ENCODE measurements around the gene SKAP1. TPM values are rescaled to one million over a fixed set of nuclear protein-coding genes. Genes with fewer than 3 reads are reported as not detected.
"Not testable (repeated sequence)": the region's sequence is repeated elsewhere in the genome, so short reads cannot be mapped to it uniquely, and the experiment has no call there.

The SKAP1 gene
- total and polyA plus RNA-seq, 7 donors = 0.09 to 1.0 (median 0.42) TPM; not detected in 2

DNA sequence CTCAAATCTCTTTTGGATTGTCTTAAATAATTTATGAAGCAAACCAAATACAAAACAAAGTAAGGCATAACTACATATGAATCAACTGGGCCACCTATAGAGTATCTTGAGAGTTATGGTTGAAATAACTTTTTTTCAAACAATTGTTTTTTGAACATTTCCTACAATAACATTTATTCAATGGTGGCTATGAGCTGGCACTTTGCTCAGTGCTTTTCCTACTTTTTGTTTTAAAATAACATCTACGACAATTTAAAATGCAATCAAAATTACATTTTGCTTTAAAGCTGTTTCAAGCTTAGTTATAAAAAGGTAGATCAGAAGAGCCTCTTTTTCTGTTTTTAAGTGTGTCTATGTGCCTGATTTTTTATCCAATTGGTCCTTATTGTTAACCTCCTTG is 238.7 kb downstream of the SKAP1 start:
- Histone ChIP-seq H3K27me3 (ENCODE audit: insufficient read depth in 3 of 3, low read length in 2 of 3) (peaks cover 0 to 66% (median 14%) of the 10 kb centered on the region in 3 donors), H3K9me3 (no peaks in the 10 kb centered on the region), H3K36me3 (ENCODE audit: insufficient read depth in 1 of 2, low read depth in 1 of 2) (no peaks in the 10 kb centered on the region), H3K4me3 (no peak overlapping the region), H3K4me1 (no peaks in the 10 kb centered on the region), H3K27ac (no peak overlapping the region)
- ATAC-seq (no peak), DNase-seq (no peak)
- WGBS, 3 donors = 92 to 98% (median 96%) methylated on average over 1 of the region's 1 CpG
- intact Hi-C loops (cut with DNase I) = no loop called here
- no peak for TF ChIP-seq CTCF (IDR thresholded peaks at IDR 0.05)

DNA sequence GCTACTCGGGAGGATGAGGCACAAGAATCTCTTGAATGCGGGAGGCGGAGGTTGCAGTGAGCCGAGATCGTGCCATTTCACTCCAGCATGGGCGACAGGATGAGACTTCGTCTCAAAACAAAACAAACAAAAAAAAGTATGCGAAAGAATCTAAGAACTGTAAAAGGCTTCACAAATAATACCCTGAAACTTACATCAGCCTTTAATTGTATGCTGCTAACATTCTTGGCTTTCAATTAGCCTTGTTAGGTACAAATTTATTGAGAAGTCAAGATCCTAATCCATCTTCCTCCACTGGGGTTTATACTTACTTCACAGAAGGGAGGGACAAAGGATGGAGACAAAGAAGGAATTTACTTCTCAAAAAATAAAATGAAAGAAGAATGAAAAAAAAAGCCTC is 239.1 kb downstream of the SKAP1 start:
- H3K4me1 ChIP-seq = no peaks in the 10 kb centered on the region
- intact Hi-C loops (cut with DNase I) = no loop called here
- ATAC-seq (no peak), DNase-seq (no peak)
- H3K27me3 ChIP-seq (ENCODE audit: insufficient read depth in 3 of 3, low read length in 2 of 3) = peaks cover 0 to 67% (median 13%) of the 10 kb centered on the region in 3 donors
- no peak overlapping the region for H3K4me3 ChIP-seq
- 88 to 92% (median 90%) methylated on average over 8 of the region's 8 CpGs for WGBS, 3 donors
- H3K27ac ChIP-seq = no peak overlapping the region
- H3K36me3 ChIP-seq (ENCODE audit: insufficient read depth in 1 of 2, low read depth in 1 of 2) = no peaks in the 10 kb centered on the region
- TF ChIP-seq CTCF (IDR thresholded peaks at IDR 0.05) = no peak
- no peaks in the 10 kb centered on the region for H3K9me3 ChIP-seq

DNA sequence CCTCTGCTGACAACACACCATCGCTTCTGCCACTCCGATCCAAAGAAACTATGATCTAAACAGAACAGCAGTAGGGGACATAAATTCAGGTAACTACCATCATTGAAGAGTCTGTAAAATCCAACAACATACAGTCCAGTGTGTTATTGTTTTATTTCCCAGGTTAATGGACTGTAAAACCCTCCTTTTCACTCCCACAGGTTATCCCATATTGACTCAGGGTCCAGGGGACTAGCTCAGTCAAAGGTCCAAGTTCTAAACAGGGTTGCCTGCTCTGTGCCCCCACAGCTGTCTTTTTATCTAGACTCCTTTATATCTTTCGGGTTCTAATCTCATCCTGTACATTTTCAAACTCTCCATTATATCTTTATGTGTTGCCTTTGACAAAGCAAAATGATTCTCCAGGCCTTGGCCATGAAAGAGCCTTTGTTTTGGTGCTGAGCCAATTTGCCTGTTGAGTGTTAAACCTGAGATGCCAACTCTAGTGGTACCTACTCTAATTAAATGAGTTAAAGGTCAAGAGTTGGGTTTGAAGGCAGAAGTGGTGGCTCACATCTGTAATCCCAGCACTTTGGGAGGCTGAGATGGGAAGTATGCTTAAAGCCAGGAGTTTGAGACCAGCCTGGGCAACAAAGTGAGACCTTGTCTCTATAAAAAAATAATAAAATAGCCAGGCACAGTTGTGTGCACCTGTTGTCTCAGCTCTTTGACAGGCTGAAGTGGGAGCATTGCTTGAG is 242.0 kb downstream of the SKAP1 start:
- H3K9me3 ChIP-seq = no peaks in the 10 kb centered on the region
- intact Hi-C loops (cut with DNase I) = no loop called here
- no peak overlapping the region for H3K4me3 ChIP-seq
- H3K4me1 ChIP-seq = no peaks in the 10 kb centered on the region
- ATAC-seq = no peak
- 90 to 91% (median 91%) methylated on average over 3 of the region's 3 CpGs for WGBS, 3 donors
- TF ChIP-seq CTCF (IDR thresholded peaks at IDR 0.05) = no peak
- DNase-seq = no peak
- no peaks in the 10 kb centered on the region for H3K36me3 ChIP-seq (ENCODE audit: insufficient read depth in 1 of 2, low read depth in 1 of 2)
- peaks cover 0 to 67% (median 10%) of the 10 kb centered on the region in 3 donors for H3K27me3 ChIP-seq (ENCODE audit: insufficient read depth in 3 of 3, low read length in 2 of 3)
- H3K27ac ChIP-seq = no peak overlapping the region

DNA sequence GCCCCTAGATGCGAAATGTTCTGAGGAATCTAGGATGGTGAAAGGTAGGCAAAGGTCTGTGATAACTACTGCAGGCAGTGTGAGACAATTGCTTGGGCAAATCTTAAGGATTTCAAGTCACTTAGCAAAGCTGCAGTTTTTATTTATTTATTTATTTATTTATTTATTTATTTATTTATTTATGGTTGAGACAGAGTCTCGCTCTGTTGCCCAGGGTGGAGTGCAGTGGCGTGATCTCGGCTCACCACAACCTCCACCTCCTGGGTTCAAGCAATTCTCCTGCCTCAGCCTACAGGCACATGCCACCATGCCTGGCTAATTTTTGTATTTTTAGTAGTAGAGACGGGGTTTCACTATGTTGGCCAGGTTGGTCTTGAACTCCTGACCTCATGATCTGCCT is 243.7 kb downstream of the SKAP1 start:
- H3K27ac ChIP-seq; intact Hi-C loops (cut with DNase I); H3K36me3 ChIP-seq (ENCODE audit: insufficient read depth in 1 of 2, low read depth in 1 of 2); H3K4me1 ChIP-seq; DNase-seq; H3K9me3 ChIP-seq; H3K4me3 ChIP-seq; ATAC-seq: not testable (repeated sequence)
- WGBS, 3 donors = 92 to 96% (median 95%) methylated on average over 5 of the region's 5 CpGs
- peaks cover 0 to 63% (median 11%) of the 10 kb centered on the region in 3 donors for H3K27me3 ChIP-seq (ENCODE audit: insufficient read depth in 3 of 3, low read length in 2 of 3)

- no peak for TF ChIP-seq CTCF (IDR thresholded peaks at IDR 0.05)
- no peak for DNase-seq
- Histone ChIP-seq H3K9me3 (no peaks in the 10 kb centered on the region), H3K4me3 (no peak overlapping the region), H3K36me3 (ENCODE audit: insufficient read depth in 1 of 2, low read depth in 1 of 2) (no peaks in the 10 kb centered on the region), H3K27ac (no peak overlapping the region), H3K27me3 (ENCODE audit: insufficient read depth in 3 of 3, low read length in 2 of 3) (peaks cover 0 to 68% (median 13%) of the 10 kb centered on the region in 3 donors), H3K4me1 (no peaks in the 10 kb centered on the region)
- intact Hi-C loops (cut with DNase I) = no loop called here
- 33 to 34% (median 33%) methylated on average over 6 of the region's 6 CpGs for WGBS, 3 donors
- no peak for ATAC-seq
Observed at GRCh38 chr17:48184721-48185120, 245.3 kb downstream of the SKAP1 start.
